BLaER1 (cell line): ENCODE data around the gene POP4.
"Not testable (repeated sequence)": the region's sequence is repeated elsewhere in the genome, so short reads cannot be mapped to it uniquely, and the experiment has no call there.

Experiments
- H3K27ac ChIP-seq: shearing (Covaris generic); formaldehyde crosslinking; 2 replicates; pipeline ENCODE4 v1.8.1; 2022
- H3K27me3 ChIP-seq: shearing (Covaris generic); formaldehyde crosslinking; 2 replicates; pipeline ENCODE4 v1.8.1; 2022
- H3K36me3 ChIP-seq: shearing (Covaris generic); formaldehyde crosslinking; 2 replicates; pipeline ENCODE4 v1.8.1; 2022
- H3K4me1 ChIP-seq: shearing (Covaris generic); formaldehyde crosslinking; 2 replicates; pipeline ENCODE4 v1.8.1; 2022
- H3K4me2 ChIP-seq: shearing (Covaris generic); formaldehyde crosslinking; 2 replicates; pipeline ENCODE4 v1.8.1; 2022
- H3K4me3 ChIP-seq: shearing (Covaris generic); formaldehyde crosslinking; 2 replicates; pipeline ENCODE4 v1.8.1; 2022
- H3K9ac ChIP-seq: shearing (Covaris generic); formaldehyde crosslinking; 2 replicates; pipeline ENCODE4 v1.8.1; 2022
- H3K9me3 ChIP-seq: shearing (Covaris generic); formaldehyde crosslinking; 2 replicates; pipeline ENCODE4 v1.8.1; 2022
- H4K20me1 ChIP-seq: shearing (Covaris generic); formaldehyde crosslinking; 2 replicates; pipeline ENCODE4 v1.8.1; 2022
- Cebpa-rat ChIP-seq: shearing (Covaris generic); IDR thresholded peaks from 2 replicates; pipeline ENCODE4 v1.8.1; 2022

Gene POP4

DNA sequence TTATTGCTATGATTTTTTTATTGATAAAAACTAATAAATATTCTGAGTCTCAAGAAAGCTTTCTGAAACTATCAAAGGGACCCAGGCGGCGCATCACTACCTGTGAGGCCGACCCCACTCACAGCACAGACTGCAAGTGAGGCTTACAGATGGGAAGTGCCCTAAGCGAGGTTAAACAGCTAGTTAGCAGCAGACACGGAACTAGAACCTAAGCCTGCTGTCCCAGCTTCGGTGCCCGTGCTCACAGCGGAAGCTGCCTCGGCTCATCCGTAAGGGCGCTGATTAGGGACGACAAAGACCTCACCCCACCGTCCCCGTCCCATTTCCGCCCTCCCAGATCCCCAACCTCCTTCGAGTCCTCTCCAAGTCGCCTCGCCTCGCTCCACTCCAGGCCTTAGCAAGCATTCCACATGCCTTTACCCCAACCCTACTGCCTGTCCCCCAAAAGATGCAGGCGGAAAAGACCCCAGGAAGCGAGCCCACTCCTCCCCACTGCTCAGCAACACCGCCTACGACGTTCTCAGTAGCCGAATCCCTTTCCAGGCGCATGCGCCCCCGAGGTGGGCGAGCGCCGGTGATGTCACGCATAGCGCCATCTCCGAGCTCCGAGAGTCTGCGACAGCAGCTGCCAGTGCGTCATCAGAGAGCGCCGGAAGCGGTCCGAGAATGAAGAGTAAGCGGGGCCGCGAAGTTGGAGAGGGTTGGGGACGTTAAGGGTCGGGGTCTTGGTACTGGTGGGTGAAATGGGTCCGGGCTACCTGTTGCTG lies at the start of gene POP4:
TSS of gene POP4 (plus strand) at position 631 of the 767 bp plus-strand sequence. CDS start at position 667, 36 bp downstream.
- peak within 1 kb of the TSS; percentile 88 for H3K4me3 ChIP-seq
- peak within 1 kb of the TSS; percentile 92 for H3K4me2 ChIP-seq
- peaks cover 34% of the 10 kb centered on the region for H3K4me1 ChIP-seq
- H3K27ac ChIP-seq, result peak within 1 kb of the TSS; percentile 89
- no peaks in the 10 kb centered on the region for H3K9me3 ChIP-seq
- H3K27me3 ChIP-seq, result no peaks in the 10 kb centered on the region
- peaks cover 21% of the 10 kb centered on the region for H3K36me3 ChIP-seq
- H4K20me1 ChIP-seq, result no peaks in the 10 kb centered on the region
- no peak for TF ChIP-seq Cebpa-rat
- H3K9ac ChIP-seq, result peak within 1 kb of the TSS; percentile 87

GRCh38 chr19:29559110-29559509 lies 47.0 kb upstream of the POP4 start:
- H3K9me3 ChIP-seq, result peaks cover 45% of the 10 kb centered on the region
- H3K27ac ChIP-seq, H3K4me3 ChIP-seq, H3K27me3 ChIP-seq, H3K4me1 ChIP-seq, H3K4me2 ChIP-seq, H4K20me1 ChIP-seq, H3K9ac ChIP-seq, H3K36me3 ChIP-seq: not testable (repeated sequence)

DNA sequence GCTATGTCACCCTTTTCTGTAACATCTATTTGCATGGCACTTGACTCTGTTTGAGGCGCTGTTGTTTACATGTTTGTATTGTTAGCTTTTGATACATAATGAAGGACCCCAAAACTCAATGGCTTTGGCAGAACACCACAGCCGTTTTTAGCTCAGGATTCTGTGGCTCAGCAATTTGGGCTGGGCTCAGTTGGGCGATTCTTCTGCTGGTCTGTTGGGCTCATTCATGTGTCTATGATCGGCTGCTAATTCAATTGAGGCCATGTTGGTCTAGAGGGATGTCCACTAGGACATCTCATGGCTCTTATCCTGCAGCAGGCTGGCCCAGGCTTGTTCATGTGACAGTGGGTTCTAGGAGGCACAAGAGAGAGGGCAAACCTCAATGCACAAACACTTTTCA lies 46.3 kb upstream of the POP4 start:
- H3K27me3 ChIP-seq, result no peaks in the 10 kb centered on the region
- H3K9ac ChIP-seq, result no peak overlapping the region
- H3K4me1 ChIP-seq, result no peaks in the 10 kb centered on the region
- H3K4me3 ChIP-seq, result no peak overlapping the region
- H4K20me1 ChIP-seq, result no peaks in the 10 kb centered on the region
- H3K4me2 ChIP-seq, result no peak overlapping the region
- TF ChIP-seq Cebpa-rat, result no peak
- H3K9me3 ChIP-seq, result peaks cover 38% of the 10 kb centered on the region
- H3K36me3 ChIP-seq, result no peaks in the 10 kb centered on the region
- no peak overlapping the region for H3K27ac ChIP-seq

DNA sequence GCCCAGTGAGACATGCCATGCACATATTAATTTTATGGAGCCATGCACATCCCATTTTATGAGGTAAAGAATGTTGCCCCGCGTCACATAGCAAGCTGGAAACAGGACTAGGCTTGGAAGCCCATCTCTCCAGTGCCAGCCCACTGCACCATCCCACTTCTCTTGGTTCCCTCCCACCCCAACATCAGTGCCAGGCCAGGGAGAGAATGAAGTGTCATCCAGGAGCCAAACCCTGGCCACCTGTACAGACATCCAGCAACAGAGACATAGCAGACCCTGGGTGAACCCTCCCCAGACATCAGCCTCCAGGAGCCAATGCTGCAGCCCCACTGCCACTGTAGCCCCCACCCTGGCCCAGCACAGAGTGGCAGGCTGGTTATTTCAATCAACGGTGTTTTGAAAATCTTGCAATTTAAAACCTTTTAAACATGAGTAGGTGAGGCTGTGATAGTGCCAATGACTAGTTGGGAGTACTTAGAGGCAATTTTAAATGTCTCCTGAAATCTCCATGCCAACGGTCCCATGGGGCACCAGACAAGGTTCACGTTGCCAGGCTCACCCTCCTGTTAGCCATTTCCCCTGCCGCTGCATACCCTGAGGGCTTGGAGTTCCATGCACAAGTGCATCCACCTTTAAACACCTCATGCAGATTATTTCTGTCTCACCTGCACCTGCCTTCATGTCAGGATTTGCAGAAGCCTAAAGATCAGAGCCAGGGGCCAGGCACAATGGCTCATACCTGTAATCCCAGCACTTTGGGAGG lies 45.6 kb upstream of the POP4 start:
- Histone ChIP-seq H3K36me3 (no peaks in the 10 kb centered on the region), H3K27ac (no peak overlapping the region), H3K4me3 (no peak overlapping the region), H3K4me1 (no peaks in the 10 kb centered on the region), H4K20me1 (no peaks in the 10 kb centered on the region), H3K9ac (no peak overlapping the region), H3K9me3 (peaks cover 35% of the 10 kb centered on the region), H3K27me3 (no peaks in the 10 kb centered on the region), H3K4me2 (no peak overlapping the region)
- no peak for TF ChIP-seq Cebpa-rat

- H3K4me2 ChIP-seq, result no peak overlapping the region
- no peaks in the 10 kb centered on the region for H4K20me1 ChIP-seq
- H3K9ac ChIP-seq, result no peak overlapping the region
- H3K36me3 ChIP-seq, result no peaks in the 10 kb centered on the region
- no peaks in the 10 kb centered on the region for H3K4me1 ChIP-seq
- TF ChIP-seq Cebpa-rat, result no peak
- H3K27ac ChIP-seq, result no peak overlapping the region
- peaks cover 35% of the 10 kb centered on the region for H3K9me3 ChIP-seq
- no peaks in the 10 kb centered on the region for H3K27me3 ChIP-seq
- H3K4me3 ChIP-seq, result no peak overlapping the region
Observed at GRCh38 chr19:29561601-29562000, 44.5 kb upstream of the POP4 start.

GRCh38 chr19:29562299-29563297 lies 43.5 kb upstream of the POP4 start:
- no peak overlapping the region for H3K27ac ChIP-seq
- no peak for TF ChIP-seq Cebpa-rat
- H3K4me3 ChIP-seq, result no peak overlapping the region
- no peaks in the 10 kb centered on the region for H4K20me1 ChIP-seq
- H3K4me1 ChIP-seq, result no peaks in the 10 kb centered on the region
- H3K27me3 ChIP-seq, result no peaks in the 10 kb centered on the region
- no peak overlapping the region for H3K9ac ChIP-seq
- H3K9me3 ChIP-seq, result peaks cover 30% of the 10 kb centered on the region
- no peak overlapping the region for H3K4me2 ChIP-seq
- no peaks in the 10 kb centered on the region for H3K36me3 ChIP-seq

- Histone ChIP-seq H3K4me2 (no peak overlapping the region), H3K36me3 (no peaks in the 10 kb centered on the region), H3K4me3 (no peak overlapping the region), H3K27me3 (no peaks in the 10 kb centered on the region), H3K9ac (no peak overlapping the region), H3K4me1 (no peaks in the 10 kb centered on the region), H3K9me3 (peaks cover 20% of the 10 kb centered on the region), H3K27ac (no peak overlapping the region), H4K20me1 (no peaks in the 10 kb centered on the region)
- no peak for TF ChIP-seq Cebpa-rat
Observed at GRCh38 chr19:29563486-29564101, 42.5 kb upstream of the POP4 start.

DNA sequence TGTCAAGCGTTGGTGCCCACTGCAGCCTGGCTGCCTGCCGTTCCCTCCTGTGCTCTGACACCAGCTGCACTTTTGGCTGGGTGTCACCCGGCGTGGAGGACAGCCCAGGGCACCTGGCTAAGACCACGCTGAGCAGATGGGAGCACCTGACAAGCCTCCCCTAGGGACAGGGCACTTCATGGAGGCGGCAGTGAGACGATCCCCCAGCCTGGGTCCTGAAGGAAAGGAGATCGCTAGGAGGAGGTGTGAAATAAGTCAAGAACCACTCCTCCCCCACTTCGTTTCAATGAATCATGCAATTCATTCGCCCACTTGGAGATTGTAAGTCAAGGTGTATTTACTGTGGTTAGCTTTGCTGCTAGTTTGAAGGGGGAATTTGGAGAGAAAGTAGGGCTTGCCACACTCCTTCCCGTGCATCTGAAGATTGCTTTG lies 41.5 kb upstream of the POP4 start:
- no peaks in the 10 kb centered on the region for H4K20me1 ChIP-seq
- H3K9me3 ChIP-seq, result peaks cover 11% of the 10 kb centered on the region
- H3K27me3 ChIP-seq, result no peaks in the 10 kb centered on the region
- H3K9ac ChIP-seq, result no peak overlapping the region
- no peak for TF ChIP-seq Cebpa-rat
- H3K4me2 ChIP-seq, result no peak overlapping the region
- H3K4me1 ChIP-seq, result no peaks in the 10 kb centered on the region
- no peaks in the 10 kb centered on the region for H3K36me3 ChIP-seq
- no peak overlapping the region for H3K4me3 ChIP-seq
- H3K27ac ChIP-seq, result no peak overlapping the region

DNA sequence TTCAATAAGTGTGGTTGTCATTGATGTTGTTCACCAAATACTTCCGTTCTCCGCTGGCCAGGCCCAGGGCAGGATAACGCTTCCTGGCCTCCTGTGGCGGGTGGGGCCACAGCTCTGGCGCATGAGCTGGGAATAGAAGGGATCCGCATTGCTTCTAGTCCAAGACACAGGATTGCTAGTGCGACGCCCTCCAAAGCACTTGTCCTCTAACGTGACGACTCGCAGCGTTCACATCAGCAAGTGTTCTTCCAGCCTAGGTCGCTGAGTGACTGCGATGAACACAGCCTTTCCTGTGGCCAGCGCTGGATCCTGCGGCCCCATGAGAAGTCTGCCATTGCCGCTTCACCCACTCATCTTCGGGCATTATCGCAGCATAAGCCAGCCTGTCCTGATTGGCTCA lies 40.9 kb upstream of the POP4 start:
- H3K27me3 ChIP-seq, result no peaks in the 10 kb centered on the region
- H4K20me1 ChIP-seq, result no peaks in the 10 kb centered on the region
- no peaks in the 10 kb centered on the region for H3K4me1 ChIP-seq
- H3K9ac ChIP-seq, result no peak overlapping the region
- no peak overlapping the region for H3K27ac ChIP-seq
- no peak overlapping the region for H3K4me3 ChIP-seq
- no peaks in the 10 kb centered on the region for H3K36me3 ChIP-seq
- peaks cover 5% of the 10 kb centered on the region for H3K9me3 ChIP-seq
- H3K4me2 ChIP-seq, result no peak overlapping the region
- TF ChIP-seq Cebpa-rat, result no peak
